ENCODE results near the gene PROK1.

Gene PROK1

DNA sequence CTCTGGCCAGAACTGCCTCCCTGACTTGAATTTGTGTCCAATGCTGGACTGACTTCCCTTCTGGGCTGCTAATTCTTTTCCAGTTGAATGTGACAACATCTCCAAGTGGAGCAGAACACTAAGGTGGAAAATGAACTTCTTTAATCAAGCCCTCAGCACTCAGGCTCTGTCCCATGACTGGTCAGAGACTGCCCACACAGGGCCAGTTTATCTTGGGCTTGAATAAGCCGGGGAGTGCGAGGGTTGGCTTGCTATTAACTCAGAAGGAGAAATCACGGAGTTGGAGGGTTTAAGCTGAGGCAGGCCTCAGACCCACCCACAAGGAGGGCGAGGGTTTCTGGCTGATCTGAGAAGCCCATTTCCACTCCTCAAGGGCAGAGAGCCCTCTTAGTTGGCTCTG, 55.6 kb downstream of the PROK1 start:
- Histone ChIP-seq H3K27me3 (replicated peaks) (no peaks in the 10 kb centered on the region), H3K4me3 (ENCODE audit: low read depth, low read length) (no peak overlapping the region), H3K36me3 (replicated peaks) (no peaks in the 10 kb centered on the region), H3K27ac (no peak overlapping the region)
- in situ Hi-C loops (cut with HindIII; ENCODE audit: low pct_ligation_motif_present, low sequenced_read_pairs) = no loop called here
- DNase-seq = no peak
- TF ChIP-seq, protein P1, sequence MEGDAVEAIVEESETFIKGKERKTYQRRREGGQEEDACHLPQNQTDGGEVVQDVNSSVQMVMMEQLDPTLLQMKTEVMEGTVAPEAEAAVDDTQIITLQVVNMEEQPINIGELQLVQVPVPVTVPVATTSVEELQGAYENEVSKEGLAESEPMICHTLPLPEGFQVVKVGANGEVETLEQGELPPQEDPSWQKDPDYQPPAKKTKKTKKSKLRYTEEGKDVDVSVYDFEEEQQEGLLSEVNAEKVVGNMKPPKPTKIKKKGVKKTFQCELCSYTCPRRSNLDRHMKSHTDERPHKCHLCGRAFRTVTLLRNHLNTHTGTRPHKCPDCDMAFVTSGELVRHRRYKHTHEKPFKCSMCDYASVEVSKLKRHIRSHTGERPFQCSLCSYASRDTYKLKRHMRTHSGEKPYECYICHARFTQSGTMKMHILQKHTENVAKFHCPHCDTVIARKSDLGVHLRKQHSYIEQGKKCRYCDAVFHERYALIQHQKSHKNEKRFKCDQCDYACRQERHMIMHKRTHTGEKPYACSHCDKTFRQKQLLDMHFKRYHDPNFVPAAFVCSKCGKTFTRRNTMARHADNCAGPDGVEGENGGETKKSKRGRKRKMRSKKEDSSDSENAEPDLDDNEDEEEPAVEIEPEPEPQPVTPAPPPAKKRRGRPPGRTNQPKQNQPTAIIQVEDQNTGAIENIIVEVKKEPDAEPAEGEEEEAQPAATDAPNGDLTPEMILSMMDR (IDR thresholded peaks at IDR 0.05; ENCODE audit: low read depth, low read length, missing control alignments) = no peak

Data from brain microvascular endothelial cell (primary cell).